HFFc6 (cell line): ENCODE data around the gene SLC35D2. TPM values are rescaled to one million over a fixed set of nuclear protein-coding genes. Genes with fewer than 3 reads are reported as not detected.

Experiments used
- DNase-seq: peaks from one replicate; pipeline ENCODE4 v3.0.0-alpha.2; 2018
- H3K27ac Mint-ChIP-seq: 2 replicates; pipeline ENCODE4 v1.8.0; 2020; ENCODE audit warnings: mild to moderate bottlenecking, mixed read lengths
- H3K27me3 Mint-ChIP-seq: 2 replicates; pipeline ENCODE4 v1.8.0; 2021; ENCODE audit warnings: mild to moderate bottlenecking, moderate library complexity, mixed read lengths; ENCODE audit not compliant: insufficient read depth
- H3K36me3 Mint-ChIP-seq: 2 replicates; pipeline ENCODE4 v1.8.0; 2021; ENCODE audit warnings: low read depth, mixed read lengths
- H3K4me1 Mint-ChIP-seq: 2 replicates; pipeline ENCODE4 v1.8.0; 2020; ENCODE audit warnings: low read depth, mixed read lengths
- H3K4me3 Mint-ChIP-seq: 2 replicates; pipeline ENCODE4 v1.8.0; 2020; ENCODE audit warnings: mild to moderate bottlenecking, moderate library complexity, mixed read lengths
- H3K9me3 Mint-ChIP-seq: 2 replicates; pipeline ENCODE4 v1.8.0; 2020; ENCODE audit warnings: mild to moderate bottlenecking, mixed read lengths
- total RNA-seq, 6 experiments: library from RNA; stranded (reverse); fragmentation: NEBNext Ultra II Directional; extraction: Animal tissue kit (Norgen Biotek cat#: 25700); gene quantifications; 2 replicates in 1 of 6; 3 replicates in 5 of 6; pipeline ENCODE4 v1.2.3, GENCODE V29; 2021
- TF ChIP-seq, protein P1 (sequence below): fragments of 200-600 bp; sonication (generic); IDR thresholded peaks from 2 replicates; pipeline ENCODE4 v1.5.0; 2021; ENCODE audit warnings: antibody characterized with exemption, mild to moderate bottlenecking

Gene SLC35D2
- total RNA-seq, 6 experiments from 2014 or later = 15.6 to 23.9 (median 19.9) TPM

DNA sequence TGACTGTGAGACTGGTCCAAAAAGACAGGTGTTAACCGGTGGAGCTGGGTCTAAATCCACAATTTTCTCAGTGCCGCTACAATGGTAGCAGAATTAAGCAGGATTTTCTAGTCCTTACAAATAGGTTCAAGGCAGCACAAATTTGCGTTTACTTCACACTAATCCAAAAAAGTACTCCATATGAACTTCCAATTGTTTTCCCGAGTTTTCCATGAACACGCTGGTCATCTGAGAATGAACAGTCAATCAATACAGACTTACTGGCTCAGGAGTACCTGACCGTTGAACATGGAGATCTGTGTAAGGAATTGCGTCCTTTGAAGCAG lies 709 bp downstream of the SLC35D2 start:
- Mint-ChIP-seq H3K36me3 (peaks cover 16% of the 10 kb centered on the region), H3K27ac (peak overlapping the region; percentile 75), H3K4me3 (peak overlapping the region; percentile 95), H3K9me3 (no peaks in the 10 kb centered on the region), H3K4me1 (peaks cover 33% of the 10 kb centered on the region), H3K27me3 (peaks cover 3% of the 10 kb centered on the region; the same call in 1 of the 2 replicates)
- DNase-seq = no peak
- TF ChIP-seq, protein P1, sequence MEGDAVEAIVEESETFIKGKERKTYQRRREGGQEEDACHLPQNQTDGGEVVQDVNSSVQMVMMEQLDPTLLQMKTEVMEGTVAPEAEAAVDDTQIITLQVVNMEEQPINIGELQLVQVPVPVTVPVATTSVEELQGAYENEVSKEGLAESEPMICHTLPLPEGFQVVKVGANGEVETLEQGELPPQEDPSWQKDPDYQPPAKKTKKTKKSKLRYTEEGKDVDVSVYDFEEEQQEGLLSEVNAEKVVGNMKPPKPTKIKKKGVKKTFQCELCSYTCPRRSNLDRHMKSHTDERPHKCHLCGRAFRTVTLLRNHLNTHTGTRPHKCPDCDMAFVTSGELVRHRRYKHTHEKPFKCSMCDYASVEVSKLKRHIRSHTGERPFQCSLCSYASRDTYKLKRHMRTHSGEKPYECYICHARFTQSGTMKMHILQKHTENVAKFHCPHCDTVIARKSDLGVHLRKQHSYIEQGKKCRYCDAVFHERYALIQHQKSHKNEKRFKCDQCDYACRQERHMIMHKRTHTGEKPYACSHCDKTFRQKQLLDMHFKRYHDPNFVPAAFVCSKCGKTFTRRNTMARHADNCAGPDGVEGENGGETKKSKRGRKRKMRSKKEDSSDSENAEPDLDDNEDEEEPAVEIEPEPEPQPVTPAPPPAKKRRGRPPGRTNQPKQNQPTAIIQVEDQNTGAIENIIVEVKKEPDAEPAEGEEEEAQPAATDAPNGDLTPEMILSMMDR = no peak

DNA sequence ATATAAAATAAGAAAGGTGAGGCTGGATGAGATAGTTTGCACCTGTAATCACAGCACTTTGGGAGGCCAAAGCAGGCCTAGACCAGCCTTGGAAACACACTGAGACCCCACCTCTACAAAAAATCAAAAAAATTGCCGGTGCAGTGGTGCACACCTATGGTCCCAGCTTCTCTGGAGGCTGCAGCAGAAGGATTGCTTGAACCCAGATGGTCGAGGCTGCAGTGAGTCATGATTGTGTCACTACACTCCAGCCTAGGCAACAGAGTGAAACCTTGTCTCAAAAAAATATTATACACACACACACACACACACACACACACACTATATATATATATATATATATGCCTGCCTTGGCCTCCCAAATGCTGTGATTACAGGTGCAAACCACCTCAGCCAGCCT lies 1.3 kb downstream of the SLC35D2 start:
- no peak overlapping the region for H3K4me3 Mint-ChIP-seq
- no peak overlapping the region for H3K27ac Mint-ChIP-seq
- peaks cover 39% of the 10 kb centered on the region for H3K4me1 Mint-ChIP-seq
- no peak for DNase-seq
- H3K9me3 Mint-ChIP-seq = no peaks in the 10 kb centered on the region
- H3K36me3 Mint-ChIP-seq = peaks cover 16% of the 10 kb centered on the region
- peaks cover 3% of the 10 kb centered on the region; the same call in 1 of the 2 replicates for H3K27me3 Mint-ChIP-seq
- TF ChIP-seq, protein P1 = no peak

DNA sequence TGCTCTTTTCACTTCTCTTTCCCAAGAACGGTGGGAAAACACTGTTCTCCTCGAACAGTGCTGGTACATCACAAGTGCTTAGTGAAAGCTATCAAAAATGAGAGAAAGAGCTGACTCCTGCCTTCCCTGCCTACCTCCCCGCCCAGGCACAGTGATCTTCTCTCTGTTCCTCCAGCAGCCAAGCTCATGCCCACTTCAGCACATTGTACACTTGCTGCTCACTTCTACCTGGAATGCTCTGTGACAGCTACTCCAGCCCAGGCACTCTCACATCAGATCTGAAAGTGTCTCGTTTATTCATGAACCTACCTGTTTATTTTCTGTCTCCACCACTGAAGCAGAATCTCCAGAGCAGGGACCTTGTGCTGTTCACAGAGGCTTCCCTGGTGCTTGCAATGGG lies 1.8 kb downstream of the SLC35D2 start:
- Mint-ChIP-seq H3K4me1 (peaks cover 44% of the 10 kb centered on the region), H3K9me3 (no peaks in the 10 kb centered on the region), H3K4me3 (no peak overlapping the region), H3K27ac (no peak overlapping the region), H3K27me3 (peaks cover 3% of the 10 kb centered on the region; the same call in 1 of the 2 replicates), H3K36me3 (peaks cover 16% of the 10 kb centered on the region)
- TF ChIP-seq, protein P1 = no peak
- no peak for DNase-seq

DNA sequence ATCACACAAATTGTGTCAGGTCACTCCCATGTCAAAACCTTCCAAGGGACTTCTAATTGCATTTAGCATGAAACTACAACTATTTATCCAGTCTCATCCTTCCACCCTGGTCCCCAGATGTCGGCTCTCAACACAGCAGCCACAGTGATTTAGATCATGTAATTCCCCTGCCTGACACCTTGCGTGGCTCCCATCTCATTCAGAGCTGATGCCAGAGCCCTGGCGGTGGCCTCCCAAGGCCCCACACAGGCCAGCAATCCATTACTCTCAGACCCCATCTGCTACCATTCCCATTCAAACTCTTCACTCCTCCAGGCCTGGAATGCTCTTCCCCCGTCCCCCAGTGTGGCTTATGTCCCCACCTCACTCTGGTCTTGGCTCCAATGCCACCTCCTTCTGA lies 2.4 kb downstream of the SLC35D2 start:
- TF ChIP-seq, protein P1 = no peak
- H3K9me3 Mint-ChIP-seq = no peaks in the 10 kb centered on the region
- H3K4me3 Mint-ChIP-seq = no peak overlapping the region
- peaks cover 16% of the 10 kb centered on the region for H3K36me3 Mint-ChIP-seq
- no peak for DNase-seq
- H3K27ac Mint-ChIP-seq = no peak overlapping the region
- peaks cover 3% of the 10 kb centered on the region; the same call in 1 of the 2 replicates for H3K27me3 Mint-ChIP-seq
- peaks cover 45% of the 10 kb centered on the region for H3K4me1 Mint-ChIP-seq

DNA sequence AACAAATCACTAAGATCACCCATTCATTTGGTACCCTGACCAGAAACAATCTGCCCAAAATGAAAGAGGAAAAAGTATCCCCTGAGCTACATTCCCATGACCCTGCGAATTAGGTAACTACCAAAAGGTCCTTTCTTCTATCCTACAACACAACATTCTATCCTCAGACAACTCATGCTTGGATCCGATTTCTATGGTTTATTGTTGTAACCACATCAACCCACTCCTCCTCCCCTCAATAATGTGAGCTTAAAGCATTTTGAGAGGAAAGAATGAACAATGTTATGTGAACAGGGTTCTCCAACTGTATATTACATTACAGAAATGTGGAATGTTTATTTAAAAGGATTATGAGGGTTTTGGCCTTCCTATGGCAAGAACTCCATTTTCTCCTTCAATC lies 4.0 kb downstream of the SLC35D2 start:
- TF ChIP-seq, protein P1 = no peak
- peaks cover 12% of the 10 kb centered on the region for H3K36me3 Mint-ChIP-seq
- peaks cover 3% of the 10 kb centered on the region; the same call in 1 of the 2 replicates for H3K27me3 Mint-ChIP-seq
- H3K4me3 Mint-ChIP-seq = no peak overlapping the region
- H3K27ac Mint-ChIP-seq = no peak overlapping the region; the same call in 1 of the 2 replicates
- no peak for DNase-seq
- H3K9me3 Mint-ChIP-seq = no peaks in the 10 kb centered on the region
- peaks cover 45% of the 10 kb centered on the region for H3K4me1 Mint-ChIP-seq

DNA sequence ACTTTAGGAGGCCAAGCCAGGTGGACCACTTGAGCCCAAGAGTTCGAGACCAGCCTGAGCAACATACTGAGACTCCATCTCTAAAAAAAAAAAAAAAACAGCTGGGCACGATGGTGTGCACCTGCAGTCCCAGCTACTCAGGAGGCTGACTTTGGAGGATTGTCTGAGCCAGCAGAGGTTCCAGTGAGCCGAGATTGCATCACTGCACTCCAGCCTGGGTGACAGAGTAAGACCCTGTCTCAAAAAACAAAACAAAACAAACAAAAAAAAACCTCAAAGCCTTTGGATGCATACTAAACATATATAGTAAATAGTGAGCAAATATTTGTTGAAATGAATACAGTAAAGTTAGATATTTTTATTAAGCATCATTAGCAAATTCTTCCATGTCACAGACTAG lies 5.3 kb downstream of the SLC35D2 start:
- no peaks in the 10 kb centered on the region for H3K9me3 Mint-ChIP-seq
- H3K4me1 Mint-ChIP-seq = peaks cover 38% of the 10 kb centered on the region
- DNase-seq = no peak
- no peak overlapping the region for H3K27ac Mint-ChIP-seq
- TF ChIP-seq, protein P1 = no peak
- peaks cover 12% of the 10 kb centered on the region; the same call in 1 of the 2 replicates for H3K36me3 Mint-ChIP-seq
- no peak overlapping the region for H3K4me3 Mint-ChIP-seq
- H3K27me3 Mint-ChIP-seq = peaks cover 3% of the 10 kb centered on the region; the same call in 1 of the 2 replicates
